Measurements from ENCODE around the gene TM9SF1. TPM values are rescaled to one million over a fixed set of nuclear protein-coding genes. Genes with fewer than 3 reads are reported as not detected.

TM9SF1 gene
- total RNA-seq, 2 donors from 2014 or later: 22.3 to 22.6 TPM

DNA sequence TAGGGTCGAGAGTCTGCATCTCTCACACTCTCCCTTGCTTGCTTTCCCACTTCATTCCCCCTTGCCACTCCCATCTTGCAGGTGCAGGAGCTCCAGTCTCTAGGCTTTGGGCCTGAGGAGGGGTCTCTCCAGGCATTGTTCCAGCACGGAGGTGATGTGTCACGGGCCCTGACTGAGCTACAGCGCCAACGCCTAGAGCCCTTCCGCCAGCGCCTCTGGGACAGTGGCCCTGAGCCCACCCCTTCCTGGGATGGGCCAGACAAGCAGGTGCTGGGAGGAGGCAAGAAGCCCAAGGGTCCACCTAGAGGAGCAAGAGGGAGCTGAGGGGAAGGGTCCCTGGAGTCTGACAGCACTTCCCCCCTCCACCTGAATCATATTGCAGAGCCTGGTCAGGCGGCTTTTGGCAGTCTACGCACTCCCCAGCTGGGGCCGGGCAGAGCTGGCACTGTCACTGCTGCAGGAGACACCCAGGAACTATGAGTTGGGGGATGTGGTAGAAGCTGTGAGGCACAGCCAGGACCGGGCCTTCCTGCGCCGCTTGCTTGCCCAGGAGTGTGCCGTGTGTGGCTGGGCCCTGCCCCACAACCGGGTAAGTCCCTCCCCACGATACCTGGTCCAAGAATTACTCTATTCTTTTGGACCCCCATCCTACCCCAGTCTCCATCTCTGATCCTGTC lies 43.7 kb downstream of the TM9SF1 start:
- H3K9me3 ChIP-seq (ENCODE audit: control insufficient read depth, low read length, poor library complexity, severe bottlenecking): no peaks in the 10 kb centered on the region
- Mint-ChIP-seq H3K36me3 (ENCODE audit: low read depth) (peaks cover 3% of the 10 kb centered on the region), H3K4me3 (no peak overlapping the region), H3K27me3 (no peaks in the 10 kb centered on the region), H3K27ac (no peak overlapping the region), H3K4me1 (peaks cover 31% of the 10 kb centered on the region)
- DNase-seq (no peak), ATAC-seq (no peak)

DNA sequence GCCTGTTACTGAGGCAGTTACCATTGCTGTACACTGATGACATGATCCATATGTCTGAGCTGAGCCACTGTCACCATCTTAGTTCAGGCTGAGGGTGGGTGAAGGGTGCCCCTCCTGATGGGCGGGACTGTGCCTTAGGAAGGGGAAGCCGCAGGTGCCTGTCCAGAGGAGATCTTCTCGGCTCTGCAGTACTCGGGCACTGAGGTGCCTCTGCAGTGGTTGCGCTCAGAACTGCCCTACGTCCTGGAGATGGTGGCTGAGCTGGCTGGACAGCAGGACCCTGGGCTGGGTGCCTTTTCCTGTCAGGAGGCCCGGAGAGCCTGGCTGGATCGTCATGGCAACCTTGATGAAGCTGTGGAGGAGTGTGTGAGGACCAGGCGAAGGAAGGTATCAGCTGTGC lies 44.2 kb downstream of the TM9SF1 start:
- no peak overlapping the region for H3K27ac Mint-ChIP-seq

GRCh38 chr14:24150567-24150966 lies 44.7 kb downstream of the TM9SF1 start:
- no peaks in the 10 kb centered on the region for H3K9me3 ChIP-seq (ENCODE audit: control insufficient read depth, low read length, poor library complexity, severe bottlenecking)
- H3K4me1 Mint-ChIP-seq: peaks cover 38% of the 10 kb centered on the region
- DNase-seq (no peak), ATAC-seq (no peak)
- no peak overlapping the region for H3K27ac Mint-ChIP-seq
- H3K36me3 Mint-ChIP-seq (ENCODE audit: low read depth): no peaks in the 10 kb centered on the region
- H3K4me3 Mint-ChIP-seq: no peak overlapping the region
- H3K27me3 Mint-ChIP-seq: no peaks in the 10 kb centered on the region

More for the DNA sequence above, 44.2 kb downstream of the TM9SF1 start:
- peaks cover 2% of the 10 kb centered on the region for H3K36me3 Mint-ChIP-seq (ENCODE audit: low read depth)
- no peak overlapping the region for H3K4me3 Mint-ChIP-seq
- H3K27me3 Mint-ChIP-seq: no peaks in the 10 kb centered on the region
- no peak for DNase-seq
- peaks cover 35% of the 10 kb centered on the region for H3K4me1 Mint-ChIP-seq
- no peaks in the 10 kb centered on the region for H3K9me3 ChIP-seq (ENCODE audit: control insufficient read depth, low read length, poor library complexity, severe bottlenecking)
- ATAC-seq: no peak

GRCh38 chr14:24150061-24150460 lies 45.2 kb downstream of the TM9SF1 start:
- Mint-ChIP-seq H3K36me3 (ENCODE audit: low read depth) (no peaks in the 10 kb centered on the region), H3K27me3 (no peaks in the 10 kb centered on the region), H3K4me3 (no peak overlapping the region), H3K4me1 (peaks cover 40% of the 10 kb centered on the region), H3K27ac (no peak overlapping the region)
- ATAC-seq (no peak), DNase-seq (no peak)
- H3K9me3 ChIP-seq (ENCODE audit: control insufficient read depth, low read length, poor library complexity, severe bottlenecking): no peaks in the 10 kb centered on the region

DNA sequence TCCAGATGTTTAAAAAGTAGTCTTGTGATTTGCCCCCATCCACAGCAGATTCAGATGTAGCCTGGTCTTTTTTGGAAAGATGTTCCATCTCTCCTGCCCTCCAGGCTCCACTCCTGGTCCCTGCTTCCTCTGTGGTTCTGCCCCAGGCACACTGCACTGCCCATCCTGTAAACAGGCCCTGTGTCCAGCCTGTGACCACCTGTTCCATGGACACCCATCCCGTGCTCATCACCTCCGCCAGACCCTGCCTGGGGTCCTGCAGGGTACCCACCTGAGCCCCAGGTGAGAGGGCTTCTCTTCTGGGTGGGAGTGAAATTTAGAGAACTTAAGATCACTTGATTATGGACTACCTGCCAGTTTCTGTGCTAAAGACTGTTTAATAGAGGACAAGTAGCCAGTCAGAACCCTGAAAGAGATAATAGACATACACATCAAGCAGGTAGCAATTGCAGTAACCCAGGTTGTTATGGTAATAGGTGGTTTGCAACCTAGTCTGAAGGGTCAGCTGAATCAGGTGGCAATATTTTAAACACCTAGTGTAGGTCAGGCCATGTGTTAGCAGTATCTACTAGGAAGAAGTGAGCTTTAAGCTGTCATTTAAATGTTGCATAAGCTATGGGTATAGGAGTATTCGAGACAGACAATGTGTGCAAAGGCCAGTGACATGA lies 45.8 kb downstream of the TM9SF1 start:
- DNase-seq (no peak), ATAC-seq (no peak)
- Mint-ChIP-seq H3K4me1 (peaks cover 40% of the 10 kb centered on the region), H3K36me3 (ENCODE audit: low read depth) (no peaks in the 10 kb centered on the region), H3K27ac (peak overlapping the region; percentile 56), H3K4me3 (peak overlapping the region; percentile 58), H3K27me3 (no peaks in the 10 kb centered on the region)
- no peaks in the 10 kb centered on the region for H3K9me3 ChIP-seq (ENCODE audit: control insufficient read depth, low read length, poor library complexity, severe bottlenecking)

DNA sequence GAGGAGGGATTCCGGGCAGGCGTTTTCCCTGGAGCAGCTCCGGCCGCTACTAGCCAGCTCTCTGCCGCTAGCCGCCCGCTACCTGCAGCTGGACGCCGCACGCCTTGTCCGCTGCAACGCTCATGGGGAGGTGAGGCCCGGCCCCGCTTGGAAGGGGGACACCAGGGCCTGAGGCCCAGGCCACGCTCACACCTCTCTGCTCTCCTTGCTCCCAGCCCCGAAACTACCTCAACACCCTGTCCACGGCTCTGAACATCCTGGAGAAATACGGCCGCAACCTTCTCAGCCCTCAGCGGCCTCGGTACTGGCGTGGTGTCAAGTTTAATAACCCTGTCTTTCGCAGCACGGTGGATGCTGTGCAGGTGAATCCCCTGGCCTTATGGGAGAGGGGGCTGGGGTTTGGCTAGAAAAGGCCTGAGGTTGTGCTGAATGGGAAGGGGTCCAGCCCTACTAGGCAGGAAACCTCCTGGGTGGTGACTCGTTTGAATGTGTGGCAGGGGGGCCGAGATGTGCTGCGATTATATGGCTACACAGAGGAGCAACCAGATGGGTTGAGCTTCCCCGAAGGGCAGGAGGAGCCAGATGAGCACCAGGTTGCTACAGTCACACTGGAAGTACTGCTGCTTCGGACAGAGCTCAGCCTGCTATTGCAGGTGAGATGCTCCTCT lies 47.3 kb downstream of the TM9SF1 start:
- peak overlapping the region; percentile 91 for H3K27ac Mint-ChIP-seq
- peaks cover 2% of the 10 kb centered on the region for H3K36me3 Mint-ChIP-seq (ENCODE audit: low read depth)
- H3K27me3 Mint-ChIP-seq: no peaks in the 10 kb centered on the region
- H3K9me3 ChIP-seq (ENCODE audit: control insufficient read depth, low read length, poor library complexity, severe bottlenecking): no peaks in the 10 kb centered on the region
- peak overlapping the region; percentile 98 for H3K4me3 Mint-ChIP-seq
- no peak for DNase-seq
- ATAC-seq: no peak
- H3K4me1 Mint-ChIP-seq: peaks cover 46% of the 10 kb centered on the region

DNA sequence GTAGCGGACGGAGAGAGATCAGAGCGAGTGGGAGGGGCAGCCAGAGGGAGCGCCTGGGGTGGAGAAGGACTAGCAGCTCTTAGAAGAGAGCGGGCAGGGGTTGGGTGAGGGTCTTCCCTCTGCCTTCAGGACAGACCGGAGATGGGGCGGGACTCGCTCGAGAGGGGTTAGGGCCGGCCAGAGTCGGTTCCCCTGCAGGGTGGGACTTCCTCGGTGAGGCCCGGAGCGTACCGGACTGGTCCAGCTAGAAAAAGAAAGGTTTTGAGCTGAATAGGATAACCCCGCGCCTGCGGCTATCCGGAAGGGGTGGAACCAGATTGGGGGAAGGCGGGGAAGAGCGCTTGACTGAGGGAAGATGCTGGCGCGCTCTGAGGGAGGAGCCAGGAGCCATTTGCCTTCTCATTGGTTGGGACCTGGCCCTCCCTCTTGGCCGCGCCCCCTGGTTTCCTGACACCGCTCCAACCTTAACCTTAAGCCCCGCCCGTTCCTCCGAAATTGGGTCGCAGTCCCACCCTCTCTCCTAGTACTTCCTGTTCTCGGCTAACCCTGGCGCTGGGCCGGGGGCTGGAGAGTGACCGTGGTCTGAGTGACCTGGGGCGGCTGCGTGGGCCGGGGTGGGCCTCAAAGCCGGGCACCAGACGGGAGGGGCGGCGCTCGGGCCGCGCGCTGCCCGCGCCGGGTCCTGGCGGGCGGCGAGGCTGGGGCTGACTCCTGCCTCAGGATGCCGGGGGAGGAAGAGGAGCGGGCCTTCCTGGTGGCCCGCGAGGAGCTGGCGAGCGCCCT lies 48.1 kb downstream of the TM9SF1 start, which contains the start of gene RNF31:
Gene RNF31 (plus strand): TSS at position 521 of the 783 bp plus-strand sequence. CDS start 201 bp downstream, at position 722.
- ATAC-seq (peak; percentile 91), DNase-seq (peak; percentile 93 to 97 (median 95))
- no peaks in the 10 kb centered on the region for H3K9me3 ChIP-seq (ENCODE audit: control insufficient read depth, low read length, poor library complexity, severe bottlenecking)
- no peaks in the 10 kb centered on the region for H3K27me3 Mint-ChIP-seq
- H3K4me1 Mint-ChIP-seq: peaks cover 49% of the 10 kb centered on the region
- H3K27ac Mint-ChIP-seq: peak within 1 kb of the TSS; percentile 91
- H3K36me3 Mint-ChIP-seq (ENCODE audit: low read depth): peaks cover 2% of the 10 kb centered on the region
- peak within 1 kb of the TSS; percentile 98 for H3K4me3 Mint-ChIP-seq

DNA sequence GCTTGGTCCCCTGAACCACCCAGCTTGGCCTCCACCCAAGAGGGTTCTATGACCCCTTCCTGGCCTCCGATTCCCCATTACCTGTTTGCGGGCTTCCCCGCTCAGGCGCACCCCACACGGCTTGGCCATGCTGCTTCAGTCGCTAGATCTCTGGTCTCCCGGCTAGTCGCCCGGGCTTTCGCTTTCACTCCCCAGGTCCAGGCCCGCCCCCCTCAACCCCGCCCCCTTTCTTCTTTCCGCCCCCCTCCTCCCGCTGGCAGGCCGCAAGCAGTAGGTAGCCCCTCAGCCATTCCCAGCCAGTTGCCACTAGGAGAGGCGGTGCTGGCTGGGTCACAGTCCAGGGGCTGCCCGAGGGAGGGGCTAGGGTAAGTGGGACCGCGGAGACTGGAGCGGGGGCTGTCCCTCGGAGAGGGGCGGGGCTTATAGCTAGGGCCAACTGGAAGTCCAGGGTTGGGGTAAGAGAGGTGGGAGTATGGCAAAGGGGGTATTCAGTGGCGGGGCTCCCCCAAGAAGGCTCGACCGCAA lies 48.7 kb downstream of the TM9SF1 start, which contains the start of gene PSME2:
Gene PSME2 (minus strand): TSS at position 158 of the 525 bp plus-strand sequence. CDS start 29 bp downstream, at position 129.
- Mint-ChIP-seq H3K27me3 (no peaks in the 10 kb centered on the region), H3K4me1 (peaks cover 53% of the 10 kb centered on the region), H3K27ac (peak within 1 kb of the TSS; percentile 91), H3K4me3 (peak within 1 kb of the TSS; percentile 98), H3K36me3 (ENCODE audit: low read depth) (peaks cover 2% of the 10 kb centered on the region)
- DNase-seq (peak; percentile 57 to 83 (median 75)), ATAC-seq (peak; percentile 65)
- no peaks in the 10 kb centered on the region for H3K9me3 ChIP-seq (ENCODE audit: control insufficient read depth, low read length, poor library complexity, severe bottlenecking)

DNA sequence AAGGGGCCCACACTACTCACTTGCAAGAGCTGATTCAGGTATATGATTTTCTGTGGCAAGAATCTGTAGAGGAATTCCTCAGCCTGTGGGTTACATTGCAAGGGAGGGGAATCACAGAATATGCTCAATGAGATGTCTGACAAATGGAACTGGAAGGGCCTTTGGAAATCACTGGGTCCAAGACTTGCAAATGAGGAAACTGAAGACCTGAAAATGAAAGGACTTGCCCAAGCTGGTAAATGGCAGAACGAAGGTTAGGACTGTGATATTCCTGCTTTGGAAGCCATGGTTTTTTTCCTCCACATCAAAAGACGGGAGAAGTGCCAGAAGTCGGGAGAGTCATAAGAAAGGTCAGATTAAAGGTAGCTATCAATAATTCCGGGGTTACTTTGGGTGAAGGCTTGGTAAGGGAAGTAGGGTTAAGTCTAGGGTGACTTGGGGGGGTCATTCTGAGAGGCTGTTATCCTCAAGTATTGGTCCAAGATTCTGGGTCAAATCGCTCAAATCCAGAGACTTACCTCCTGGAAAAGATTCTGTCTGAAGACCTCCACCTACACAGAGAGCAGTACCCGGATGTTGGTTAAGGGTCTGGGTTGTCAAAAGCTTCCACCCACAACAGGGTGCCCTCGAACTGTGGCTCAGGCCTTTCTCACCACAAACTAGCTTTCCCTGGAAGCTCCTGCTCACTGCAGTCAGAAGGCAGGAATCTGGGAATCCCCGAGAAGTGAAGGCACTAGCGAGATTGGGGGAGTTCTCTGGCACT lies 49.4 kb downstream of the TM9SF1 start:
- DNase-seq (no peak), ATAC-seq (no peak)
- H3K27ac Mint-ChIP-seq: peak overlapping the region; percentile 90
- peaks cover 2% of the 10 kb centered on the region for H3K36me3 Mint-ChIP-seq (ENCODE audit: low read depth)
- no peaks in the 10 kb centered on the region for H3K9me3 ChIP-seq (ENCODE audit: control insufficient read depth, low read length, poor library complexity, severe bottlenecking)
- peaks cover 52% of the 10 kb centered on the region for H3K4me1 Mint-ChIP-seq
- H3K4me3 Mint-ChIP-seq: peak overlapping the region; percentile 98
- H3K27me3 Mint-ChIP-seq: no peaks in the 10 kb centered on the region

- DNase-seq (no peak), ATAC-seq (no peak)
- H3K9me3 ChIP-seq (ENCODE audit: control insufficient read depth, low read length, poor library complexity, severe bottlenecking): no peaks in the 10 kb centered on the region
- Mint-ChIP-seq H3K27ac (peak overlapping the region; percentile 90), H3K27me3 (no peaks in the 10 kb centered on the region), H3K4me1 (peaks cover 49% of the 10 kb centered on the region), H3K36me3 (ENCODE audit: low read depth) (peaks cover 2% of the 10 kb centered on the region), H3K4me3 (peak overlapping the region; percentile 98)
Observed at GRCh38 chr14:24145219-24145618, 50.0 kb downstream of the TM9SF1 start.

DNA sequence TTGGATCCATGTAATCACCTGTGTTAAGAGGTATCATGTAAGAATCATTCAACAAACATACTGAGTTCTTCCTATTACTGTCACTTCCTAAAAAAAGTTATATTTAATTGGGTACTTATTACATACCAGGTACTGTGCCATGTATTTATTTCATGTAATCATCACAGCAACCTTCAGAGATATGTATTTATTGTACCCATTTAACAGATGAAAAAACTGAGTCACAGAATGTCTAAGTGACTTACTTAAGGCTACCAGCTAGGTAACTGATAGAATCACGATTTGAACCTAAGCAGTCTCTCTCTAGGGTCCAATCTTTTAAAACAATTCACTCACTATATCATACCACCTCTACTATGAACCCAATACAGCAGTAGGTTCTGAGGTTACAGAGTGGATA lies 50.8 kb downstream of the TM9SF1 start:
- DNase-seq: no peak
- no peaks in the 10 kb centered on the region for H3K9me3 ChIP-seq (ENCODE audit: control insufficient read depth, low read length, poor library complexity, severe bottlenecking)
- ATAC-seq: no peak
- Mint-ChIP-seq H3K4me3 (no peak overlapping the region), H3K4me1 (peaks cover 52% of the 10 kb centered on the region), H3K27ac (peak overlapping the region; percentile 73), H3K27me3 (no peaks in the 10 kb centered on the region), H3K36me3 (ENCODE audit: low read depth) (peaks cover 2% of the 10 kb centered on the region)

DNA sequence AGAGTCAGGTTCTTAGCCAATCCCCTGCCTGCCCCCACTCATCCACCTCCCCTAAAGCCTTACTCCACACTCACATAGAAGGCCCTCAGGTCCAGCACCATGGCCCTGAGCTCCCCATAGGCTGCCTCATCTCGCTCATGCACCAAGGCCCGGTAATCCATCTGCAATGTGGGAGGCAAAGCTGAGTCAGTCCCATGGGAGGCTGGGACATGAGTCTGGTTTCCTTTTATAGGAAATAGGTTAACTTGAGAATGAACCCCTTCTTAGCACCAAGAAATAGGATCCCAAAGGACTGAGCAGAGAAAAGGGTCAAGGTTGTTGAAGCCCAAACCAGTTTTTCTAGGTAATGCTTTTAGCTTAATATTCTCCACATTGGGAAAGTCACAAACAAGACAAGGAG lies 51.7 kb downstream of the TM9SF1 start:
- H3K4me1 Mint-ChIP-seq: peaks cover 46% of the 10 kb centered on the region
- H3K9me3 ChIP-seq (ENCODE audit: control insufficient read depth, low read length, poor library complexity, severe bottlenecking): no peaks in the 10 kb centered on the region

More for the DNA sequence above, 51.7 kb downstream of the TM9SF1 start:
- ATAC-seq (no peak), DNase-seq (no peak)
- Mint-ChIP-seq H3K4me3 (no peak overlapping the region), H3K27me3 (no peaks in the 10 kb centered on the region), H3K36me3 (ENCODE audit: low read depth) (peaks cover 2% of the 10 kb centered on the region), H3K27ac (no peak overlapping the region)

Data from T-helper 17 cell (primary cell).